IPS-18c (cell line): ENCODE measurements around the gene PPIA.
"Not testable (repeated sequence)": the region's sequence is repeated elsewhere in the genome, so short reads cannot be mapped to it uniquely, and the experiment has no call there.

ENCODE experiments used
- H3K4me3 ChIP-seq: 2 replicates; pipeline ENCODE4 v1.7.0; 2013; ENCODE audit warnings: low read depth, mild to moderate bottlenecking, low read length, moderate library complexity; ENCODE audit not compliant: insufficient read depth
- H3K9me3 ChIP-seq: one replicate; pipeline ENCODE4 v1.6.1; 2013; ENCODE audit warnings: mild to moderate bottlenecking, low read length, moderate library complexity; ENCODE audit not compliant: control insufficient read depth, insufficient read depth

Gene PPIA

DNA sequence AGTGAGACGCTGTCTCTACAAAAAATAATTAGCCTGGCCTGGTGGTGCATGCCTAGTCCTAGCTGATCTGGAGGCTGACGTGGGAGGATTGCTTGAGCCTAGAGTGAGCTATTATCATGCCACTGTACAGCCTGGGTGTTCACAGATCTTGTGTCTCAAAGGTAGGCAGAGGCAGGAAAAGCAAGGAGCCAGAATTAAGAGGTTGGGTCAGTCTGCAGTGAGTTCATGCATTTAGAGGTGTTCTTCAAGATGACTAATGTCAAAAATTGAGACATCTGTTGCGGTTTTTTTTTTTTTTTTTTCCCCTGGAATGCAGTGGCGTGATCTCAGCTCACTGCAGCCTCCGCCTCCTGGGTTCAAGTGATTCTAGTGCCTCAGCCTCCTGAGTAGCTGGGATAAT is 5.4 kb downstream of the PPIA start:
- H3K4me3 ChIP-seq: no peak overlapping the region
- no peaks in the 10 kb centered on the region for H3K9me3 ChIP-seq

DNA sequence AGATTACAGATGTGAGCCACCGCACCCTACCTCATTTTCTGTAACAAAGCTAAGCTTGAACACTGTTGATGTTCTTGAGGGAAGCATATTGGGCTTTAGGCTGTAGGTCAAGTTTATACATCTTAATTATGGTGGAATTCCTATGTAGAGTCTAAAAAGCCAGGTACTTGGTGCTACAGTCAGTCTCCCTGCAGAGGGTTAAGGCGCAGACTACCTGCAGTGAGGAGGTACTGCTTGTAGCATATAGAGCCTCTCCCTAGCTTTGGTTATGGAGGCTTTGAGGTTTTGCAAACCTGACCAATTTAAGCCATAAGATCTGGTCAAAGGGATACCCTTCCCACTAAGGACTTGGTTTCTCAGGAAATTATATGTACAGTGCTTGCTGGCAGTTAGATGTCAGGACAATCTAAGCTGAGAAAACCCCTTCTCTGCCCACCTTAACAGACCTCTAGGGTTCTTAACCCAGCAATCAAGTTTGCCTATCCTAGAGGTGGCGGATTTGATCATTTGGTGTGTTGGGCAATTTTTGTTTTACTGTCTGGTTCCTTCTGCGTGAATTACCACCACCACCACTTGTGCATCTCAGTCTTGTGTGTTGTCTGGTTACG is 6.0 kb downstream of the PPIA start:
- H3K4me3 ChIP-seq: no peak overlapping the region
- H3K9me3 ChIP-seq: no peaks in the 10 kb centered on the region

DNA sequence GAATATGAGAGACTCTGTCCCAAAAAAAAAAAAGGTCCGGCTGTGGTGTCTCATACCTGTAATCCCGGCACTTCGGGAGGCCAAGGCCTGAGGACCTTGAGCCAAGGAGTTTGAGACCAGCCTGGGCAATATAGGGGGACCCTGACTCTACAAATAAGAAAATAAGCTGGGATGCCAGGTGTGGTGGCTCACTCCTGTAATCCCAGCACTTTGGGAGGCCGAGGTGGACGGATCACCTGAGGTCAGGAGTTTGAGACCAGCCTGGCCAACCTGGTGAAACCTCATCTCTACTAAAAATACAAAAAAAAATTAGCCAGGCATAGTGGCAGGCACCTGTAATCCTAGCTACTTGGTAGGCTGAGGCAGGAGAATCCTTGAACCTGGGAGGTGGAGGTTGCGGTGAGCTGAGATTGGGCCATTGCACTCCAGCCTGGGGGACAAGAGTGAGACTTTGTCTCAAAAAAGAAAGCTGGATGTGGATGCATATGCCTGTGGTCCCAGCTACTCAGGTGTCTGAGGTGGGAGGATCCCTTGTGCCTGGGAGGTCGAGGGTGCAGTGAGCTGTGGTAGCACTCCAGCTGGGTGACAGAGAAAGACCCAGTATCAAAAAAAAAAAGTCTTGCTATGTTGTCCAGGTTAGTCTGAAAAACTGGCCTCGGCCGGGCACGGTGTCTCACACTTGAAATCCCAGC is 7.5 kb downstream of the PPIA start:
- not testable (repeated sequence) for H3K9me3 ChIP-seq, H3K4me3 ChIP-seq

DNA sequence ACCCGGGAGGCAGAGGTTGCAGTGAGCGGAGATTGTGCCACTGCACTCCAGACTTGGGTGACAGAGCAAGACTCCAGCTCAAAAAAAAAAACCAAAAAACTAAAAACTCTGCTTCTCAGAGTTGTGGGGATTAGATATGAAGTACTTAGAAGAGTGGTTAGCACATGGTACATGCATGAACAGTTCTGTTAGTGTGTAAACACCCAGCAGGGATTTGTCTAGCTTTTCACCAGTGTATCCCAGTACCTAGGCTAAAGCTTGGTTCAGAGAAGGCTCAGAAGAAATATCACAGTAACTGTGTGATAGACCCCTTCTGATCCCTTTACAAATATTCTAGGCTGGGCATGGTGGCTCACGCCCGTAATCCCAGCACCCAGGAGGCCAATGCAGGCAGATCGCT is 9.5 kb downstream of the PPIA start:
- Histone ChIP-seq H3K4me3 (no peak overlapping the region), H3K9me3 (no peaks in the 10 kb centered on the region)

DNA sequence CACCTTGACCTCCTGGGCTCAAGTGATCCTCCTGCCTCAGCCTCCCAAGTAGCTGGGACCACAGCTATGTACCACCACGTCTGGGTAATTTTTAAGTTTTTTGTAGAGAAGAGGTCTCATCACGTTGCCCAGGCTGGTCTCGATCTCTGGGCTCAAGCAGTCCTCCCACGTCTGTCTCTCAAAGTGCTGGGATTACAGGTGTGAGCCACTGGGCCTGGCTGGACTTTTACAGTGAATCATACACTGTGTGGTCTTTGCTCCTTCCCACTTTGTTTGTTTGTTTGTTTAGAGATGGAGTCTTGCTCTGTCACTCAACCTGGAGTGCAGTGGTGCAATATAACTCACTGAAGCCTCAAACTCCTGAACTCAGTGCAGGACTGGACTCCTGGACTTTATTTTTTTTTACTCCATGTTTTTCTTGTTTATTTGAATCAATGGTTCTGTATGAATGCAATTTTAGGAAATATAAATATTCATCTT is 12.5 kb downstream of the PPIA start:
- no peak overlapping the region for H3K4me3 ChIP-seq
- no peaks in the 10 kb centered on the region for H3K9me3 ChIP-seq

DNA sequence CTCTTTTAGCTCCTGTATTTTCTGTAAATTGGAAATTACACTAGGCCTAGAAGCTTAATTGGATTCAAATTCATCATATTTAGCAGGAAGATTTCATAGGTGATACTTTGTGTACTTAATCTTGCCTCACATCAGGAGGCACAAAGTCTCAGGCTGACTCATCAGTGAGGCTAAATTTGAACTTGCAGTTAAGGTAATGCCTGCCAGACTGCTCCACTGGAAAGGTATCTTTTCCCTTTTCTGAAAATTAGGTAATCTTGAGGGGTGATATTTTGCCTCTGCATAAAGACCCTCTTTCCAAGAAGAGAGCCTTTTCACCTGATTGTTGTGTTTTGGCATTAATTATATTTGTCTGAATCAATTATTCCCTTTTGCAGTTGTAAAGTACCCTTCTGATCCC is 14.6 kb downstream of the PPIA start:
- H3K4me3 ChIP-seq: no peak overlapping the region
- no peaks in the 10 kb centered on the region for H3K9me3 ChIP-seq

DNA sequence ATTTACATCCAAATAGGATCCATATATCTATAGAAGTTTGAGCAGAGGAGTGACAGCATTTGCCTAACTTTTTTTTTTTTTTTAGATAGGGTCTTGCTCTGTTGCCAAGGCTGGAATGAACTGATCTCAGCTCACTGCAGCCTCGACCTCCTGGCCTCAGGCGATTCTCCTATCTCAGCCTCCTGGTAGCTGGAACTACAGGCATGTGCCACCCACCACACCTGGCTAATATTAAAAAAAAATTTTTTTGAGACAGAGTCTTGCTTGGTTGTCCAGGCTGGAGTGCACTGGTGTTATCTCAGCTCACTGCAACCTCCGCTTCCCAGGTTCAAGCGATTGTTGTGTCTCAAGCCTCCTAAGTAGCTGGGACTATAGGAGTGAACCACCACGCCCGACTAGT is 15.1 kb downstream of the PPIA start:
- H3K4me3 ChIP-seq: no peak overlapping the region
- no peaks in the 10 kb centered on the region for H3K9me3 ChIP-seq

DNA sequence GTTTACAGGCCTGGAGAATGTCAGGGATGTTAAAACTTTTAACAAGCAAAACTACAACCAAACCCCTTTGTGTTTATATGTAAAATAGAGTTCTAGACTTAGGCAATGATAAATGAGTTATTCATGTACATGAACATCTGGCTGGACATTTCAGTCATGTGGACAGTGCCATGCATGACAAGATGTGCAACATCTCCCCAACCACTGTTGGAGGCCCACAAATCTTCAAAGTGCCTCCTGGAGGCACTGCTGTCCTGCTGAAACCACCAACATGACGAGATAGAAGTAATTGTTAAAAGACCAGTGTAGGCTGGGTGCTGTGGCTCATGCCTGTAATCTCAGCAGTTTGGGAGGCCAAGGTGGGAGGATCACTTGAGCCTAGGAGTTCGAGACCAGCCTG is 18.4 kb downstream of the PPIA start:
- no peak overlapping the region for H3K4me3 ChIP-seq

DNA sequence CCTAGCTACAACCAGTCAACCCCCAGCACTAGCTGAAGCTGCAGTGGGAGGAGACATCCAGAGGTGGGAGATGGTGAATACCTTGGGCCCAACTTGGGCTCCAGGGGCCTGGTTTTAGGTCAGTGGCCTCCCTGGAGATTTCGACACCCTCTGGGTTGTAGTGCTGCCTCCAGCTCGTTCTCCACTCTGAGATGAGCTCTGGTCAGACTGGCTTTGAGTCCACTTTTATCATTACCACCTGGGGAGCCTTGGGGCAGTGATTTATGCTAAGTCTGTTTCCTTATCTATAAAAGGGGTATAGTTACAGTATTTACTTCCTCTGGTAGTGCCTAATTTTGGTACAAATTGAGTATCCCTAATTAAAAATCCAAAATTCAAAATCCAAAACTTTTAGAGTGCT is 22.8 kb downstream of the PPIA start:
- Histone ChIP-seq H3K4me3 (no peak overlapping the region), H3K9me3 (no peaks in the 10 kb centered on the region)

More for the DNA sequence above, 18.4 kb downstream of the PPIA start:
- no peaks in the 10 kb centered on the region for H3K9me3 ChIP-seq

DNA sequence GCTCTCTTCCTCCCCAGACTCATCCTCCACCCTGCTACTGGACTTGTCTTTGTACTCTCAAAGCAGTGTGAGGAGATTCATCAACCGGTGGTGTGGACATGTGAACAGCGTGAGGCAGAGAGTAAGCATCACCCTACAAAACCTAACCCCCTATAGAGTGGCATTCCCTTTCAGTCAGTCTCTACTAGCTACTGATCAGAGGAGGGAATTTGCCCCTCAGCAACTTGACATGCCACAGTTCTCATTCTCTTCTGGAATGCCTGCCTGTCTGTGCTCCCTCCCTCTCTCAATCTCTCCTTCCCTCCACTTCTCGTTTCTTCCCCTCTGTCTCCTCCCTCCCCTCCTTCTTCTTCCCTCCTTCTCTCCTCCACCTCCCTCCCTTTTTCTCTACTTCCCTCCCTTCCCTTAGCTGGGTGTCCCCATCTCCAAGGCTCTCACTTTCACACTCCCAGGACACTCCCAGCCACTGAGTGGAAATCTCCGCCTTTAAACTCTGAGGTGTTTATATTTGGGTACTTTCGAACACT is 26.8 kb downstream of the PPIA start:
- H3K4me3 ChIP-seq: no peak overlapping the region

DNA sequence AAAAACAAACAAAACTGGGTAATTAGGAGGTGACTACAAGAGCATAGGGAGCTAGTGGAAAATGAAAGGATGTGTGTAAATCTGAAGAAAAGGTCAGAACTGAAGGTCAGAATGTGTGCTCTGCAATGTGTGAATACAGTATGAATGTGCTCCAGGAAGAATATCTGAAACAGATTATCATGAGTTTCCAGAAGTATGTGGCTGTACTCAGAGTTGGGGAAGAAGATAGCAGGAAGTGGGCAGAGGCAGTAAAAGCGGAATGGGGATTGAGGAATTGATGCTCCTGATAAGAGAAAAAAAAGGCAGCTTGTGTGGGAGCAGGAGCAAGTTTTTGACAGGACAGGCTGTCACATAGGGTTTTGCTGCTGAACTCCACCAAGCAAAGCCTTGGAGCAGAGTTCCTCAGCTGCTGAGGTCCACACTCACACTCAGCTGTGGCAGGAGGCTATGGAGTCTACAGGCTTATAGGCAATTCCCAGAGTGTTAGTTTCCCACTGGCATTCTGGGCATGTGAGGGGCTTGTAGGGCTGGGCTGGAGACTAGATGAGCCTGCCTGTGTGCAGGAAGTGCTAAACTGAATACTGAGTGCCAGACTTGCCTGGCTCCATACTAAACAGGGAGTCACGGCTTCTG is 28.5 kb downstream of the PPIA start:
- Histone ChIP-seq H3K4me3 (no peak overlapping the region), H3K9me3 (no peaks in the 10 kb centered on the region)

More for the DNA sequence above, 26.8 kb downstream of the PPIA start:
- H3K9me3 ChIP-seq: no peaks in the 10 kb centered on the region

DNA sequence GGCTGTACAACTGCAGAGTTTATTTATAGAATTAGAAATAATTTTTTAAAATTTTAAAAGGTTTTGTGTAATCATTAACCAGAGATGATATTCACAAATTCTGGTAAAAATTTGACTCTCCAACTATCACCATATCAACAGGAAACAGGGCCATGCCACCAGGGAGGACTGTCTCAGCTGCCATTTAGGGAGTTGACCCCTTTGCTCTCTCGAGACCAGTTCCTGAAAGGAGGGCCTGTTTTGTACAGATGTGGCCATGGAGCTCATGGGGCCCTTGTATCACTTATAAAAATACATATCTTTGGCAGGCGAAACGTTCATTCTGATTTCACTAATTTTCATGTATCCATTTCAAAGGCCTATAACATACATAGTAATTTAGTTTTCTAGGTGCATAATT is 31.1 kb downstream of the PPIA start:
- Histone ChIP-seq H3K4me3 (no peak overlapping the region), H3K9me3 (no peaks in the 10 kb centered on the region)

DNA sequence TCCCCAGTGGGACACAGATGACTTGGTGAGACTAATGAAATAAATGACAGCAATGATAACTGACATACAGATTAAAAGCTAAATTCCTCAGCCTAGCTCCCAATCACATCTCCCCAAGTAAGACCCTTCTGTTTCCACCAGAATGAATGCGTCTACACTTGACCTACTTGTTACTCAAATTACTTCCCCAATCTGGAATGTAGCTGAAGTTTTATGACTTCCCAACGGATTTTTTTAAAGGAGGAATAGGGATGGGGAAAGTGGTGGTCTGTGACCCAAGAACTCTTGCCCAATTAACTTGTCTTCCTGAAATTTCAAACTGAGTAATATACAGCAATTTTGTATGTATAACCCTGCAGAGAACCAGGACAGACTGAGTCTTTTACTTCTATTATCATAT is 42.3 kb downstream of the PPIA start:
- Histone ChIP-seq H3K4me3 (no peak overlapping the region), H3K9me3 (no peaks in the 10 kb centered on the region)

DNA sequence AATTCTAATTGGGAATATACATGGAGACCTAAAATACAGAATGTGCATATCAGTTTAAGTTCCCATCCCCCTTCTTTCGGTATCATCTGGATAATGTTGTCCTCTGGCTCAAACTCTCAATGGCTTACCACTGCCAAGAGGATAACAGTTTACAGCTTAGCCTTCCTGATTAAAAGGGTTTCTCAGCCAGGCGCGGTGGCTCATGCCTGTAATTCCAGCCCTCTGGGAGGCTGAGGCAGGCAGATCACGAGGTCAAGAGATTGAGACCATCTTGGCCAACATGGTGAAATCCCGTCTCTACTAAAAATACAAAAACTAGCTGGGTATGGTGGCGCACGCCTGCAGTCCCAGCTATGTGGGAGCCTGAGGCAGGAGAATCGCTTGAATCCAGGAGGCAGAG is 46.2 kb downstream of the PPIA start:
- not testable (repeated sequence) for H3K9me3 ChIP-seq, H3K4me3 ChIP-seq

DNA sequence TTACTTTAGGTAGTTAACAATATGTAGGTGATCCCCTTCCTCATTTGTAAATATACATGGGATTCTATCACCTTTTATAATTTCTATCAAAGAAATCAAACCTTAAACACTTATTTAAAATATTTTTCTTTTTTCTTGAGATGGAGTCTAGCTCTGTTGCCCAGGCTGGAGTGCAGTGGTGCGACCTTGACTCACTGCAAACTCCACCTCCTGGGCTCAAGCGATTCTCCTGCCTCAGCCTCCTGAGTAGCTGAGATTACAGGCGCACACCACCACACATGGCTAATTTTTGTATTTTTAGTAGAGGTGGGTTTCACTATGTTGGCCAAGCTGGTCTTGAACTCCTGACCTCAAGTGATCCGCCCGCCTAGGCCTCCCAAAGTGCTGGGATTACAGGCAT is 47.0 kb downstream of the PPIA start:
- not testable (repeated sequence) for H3K9me3 ChIP-seq, H3K4me3 ChIP-seq

DNA sequence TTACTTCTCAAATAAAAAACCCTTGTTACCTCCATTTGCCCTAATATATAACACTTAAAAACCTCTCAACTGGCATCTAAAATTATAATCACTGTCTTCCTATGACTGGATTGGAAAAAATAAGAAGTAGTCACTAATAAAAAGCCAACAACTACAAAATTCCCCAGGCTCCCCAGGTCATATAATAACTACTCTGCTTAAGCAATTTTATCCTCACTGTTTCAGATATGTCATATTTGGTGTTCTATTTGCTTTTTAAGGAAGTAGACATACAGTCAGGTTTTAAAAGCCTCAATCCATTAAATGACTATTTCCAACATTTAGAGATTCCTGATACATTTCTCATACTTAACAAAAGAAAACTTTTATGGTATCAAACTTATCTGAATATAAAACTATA is 49.0 kb downstream of the PPIA start:
- Histone ChIP-seq H3K9me3 (no peaks in the 10 kb centered on the region), H3K4me3 (no peak overlapping the region)

DNA sequence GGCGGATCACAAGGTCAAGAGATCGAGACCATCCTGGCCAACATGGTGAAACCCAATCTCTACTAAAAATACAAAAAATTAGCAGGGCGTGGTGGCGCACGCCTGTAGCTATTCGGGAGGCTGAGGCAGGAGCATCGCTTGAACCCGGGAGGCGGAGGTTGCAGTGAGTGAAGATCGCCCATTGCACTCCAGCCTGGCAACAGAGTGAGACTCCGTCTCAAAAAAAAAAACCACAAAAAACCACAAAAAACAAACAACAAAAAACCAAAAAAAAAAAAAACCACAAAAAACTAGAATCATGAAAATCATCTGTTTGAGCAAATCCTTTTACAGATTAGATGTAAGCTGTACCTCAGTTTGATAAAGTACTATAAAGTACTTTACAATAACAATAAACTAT is 49.9 kb downstream of the PPIA start:
- not testable (repeated sequence) for H3K4me3 ChIP-seq, H3K9me3 ChIP-seq

DNA sequence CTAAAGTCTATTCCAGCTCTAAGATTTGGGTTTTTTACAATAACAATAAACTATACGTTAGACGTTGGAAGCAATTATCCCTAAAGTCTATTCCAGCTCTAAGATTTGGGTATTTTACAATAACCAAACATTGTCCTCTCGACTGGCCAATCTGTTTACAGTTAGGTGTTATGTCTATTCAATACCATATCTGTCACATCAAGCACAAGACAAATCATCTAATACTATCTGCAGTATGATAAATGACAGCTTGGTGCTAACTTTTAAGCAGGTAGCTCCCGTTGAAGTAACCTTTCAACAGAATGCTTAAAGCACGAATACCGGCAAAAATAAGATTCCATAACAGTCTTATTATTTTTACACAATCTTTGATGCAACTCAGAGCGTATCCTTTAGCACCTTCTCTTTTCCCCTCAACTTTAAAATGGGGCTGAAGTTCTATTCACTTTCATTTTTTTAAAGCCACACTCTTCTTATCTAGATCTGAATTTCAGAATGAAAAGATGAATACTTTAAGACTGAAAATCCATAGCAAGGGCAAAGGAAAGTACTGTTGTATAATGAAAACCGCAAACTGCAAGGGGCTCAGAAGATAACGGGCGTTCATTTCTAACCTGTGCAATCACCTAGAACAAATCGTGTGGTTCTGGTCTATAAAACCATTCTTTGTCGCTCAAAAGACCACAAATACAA is 50.5 kb downstream of the PPIA start:
- Histone ChIP-seq H3K9me3 (no peaks in the 10 kb centered on the region), H3K4me3 (peak overlapping the region; percentile 79)
